HG03520 (cell line): ENCODE data around the gene MCM10.
"Not testable (repeated sequence)": the region's sequence is repeated elsewhere in the genome, so short reads cannot be mapped to it uniquely, and the experiment has no call there.

Experiments
- ATAC-seq: cut with Tn5 transposase; IDR thresholded peaks from one replicate; pipeline ENCODE4 v1.9.1; 2021; ENCODE audit warnings: mild to moderate bottlenecking, moderate library complexity; ENCODE audit not compliant: unreplicated experiment

Gene MCM10

GRCh38 chr10:13160934-13161856 is at the start of gene MCM10:
TSS of gene MCM10 (plus strand) at chr10:13161558. CDS start at chr10:13164203, 2,645 bp downstream.
- ATAC-seq: peak; percentile 100

- ATAC-seq: no peak
These were observed 47.8 kb upstream of the MCM10 start for GRCh38 chr10:13113544-13113943.

- ATAC-seq: no peak
These were observed 45.2 kb upstream of the MCM10 start for GRCh38 chr10:13115832-13116803.

- ATAC-seq: no peak
These were observed 43.2 kb upstream of the MCM10 start for GRCh38 chr10:13117841-13118783.

GRCh38 chr10:13118784-13119410 is 42.5 kb upstream of the MCM10 start:
- ATAC-seq: no peak

GRCh38 chr10:13120786-13121499 is 40.4 kb upstream of the MCM10 start:
- no peak for ATAC-seq

GRCh38 chr10:13121500-13121854 is 39.9 kb upstream of the MCM10 start:
- ATAC-seq: no peak

- no peak for ATAC-seq
These were observed 24.7 kb upstream of the MCM10 start for GRCh38 chr10:13136651-13137050.

GRCh38 chr10:13139150-13139549 is 22.2 kb upstream of the MCM10 start:
- ATAC-seq: no peak

GRCh38 chr10:13139676-13140075 is 21.7 kb upstream of the MCM10 start:
- ATAC-seq: no peak

GRCh38 chr10:13140627-13141190 is 20.6 kb upstream of the MCM10 start:
- no peak for ATAC-seq

- ATAC-seq: no peak
These were observed 17.6 kb upstream of the MCM10 start for GRCh38 chr10:13143766-13144165.

- ATAC-seq: no peak
These were observed 16.5 kb upstream of the MCM10 start for GRCh38 chr10:13144814-13145213.

- no peak for ATAC-seq
These were observed 15.0 kb upstream of the MCM10 start for GRCh38 chr10:13146379-13146778.

- no peak for ATAC-seq
These were observed 14.2 kb upstream of the MCM10 start for GRCh38 chr10:13147161-13147560.

GRCh38 chr10:13152296-13152695 is 9.1 kb upstream of the MCM10 start:
- ATAC-seq: no peak

- not testable (repeated sequence) for ATAC-seq
These were observed 5.5 kb upstream of the MCM10 start for GRCh38 chr10:13155860-13156259.

- no peak for ATAC-seq
These were observed 3.0 kb upstream of the MCM10 start for GRCh38 chr10:13158401-13158800.

GRCh38 chr10:13161857-13162271 is 506 bp downstream of the MCM10 start:
- ATAC-seq: no peak
